Activated CD4-positive, alpha-beta T cell treated with anti-CD3 and anti-CD28 coated beads, Interleukin-2, amount 10 ng/mL, durations not matched to agents 24 days and 14 days (primary cell): Measurements from ENCODE around the gene UGT1A5. TPM values are rescaled to one million over a fixed set of nuclear protein-coding genes. Genes with fewer than 3 reads are reported as not detected.

Experiments used
- DNase-seq: peaks from one replicate; pipeline ENCODE4 v3.0.0; 2022
- H3K27ac Mint-ChIP-seq: one replicate; pipeline ENCODE4 v1.8.0; 2022; ENCODE audit warnings: mild to moderate bottlenecking, mixed read lengths
- H3K27me3 Mint-ChIP-seq: one replicate; pipeline ENCODE4 v1.8.0; 2022; ENCODE audit warnings: mixed read lengths
- H3K36me3 Mint-ChIP-seq: one replicate; pipeline ENCODE4 v1.8.0; 2022; ENCODE audit warnings: low read depth, mild to moderate bottlenecking, mixed read lengths
- H3K4me1 Mint-ChIP-seq: one replicate; pipeline ENCODE4 v1.8.0; 2021; ENCODE audit warnings: mixed read lengths
- H3K4me3 Mint-ChIP-seq: one replicate; pipeline ENCODE4 v1.8.0; 2022; ENCODE audit warnings: mild to moderate bottlenecking, moderate library complexity, mixed read lengths
- H3K9me3 Mint-ChIP-seq: one replicate; pipeline ENCODE4 v1.8.0; 2021; ENCODE audit warnings: mixed read lengths
- intact Hi-C: fragments of 100-400 bp; cut with micrococcal nuclease; formaldehyde crosslinking; loops from one replicate; pipeline ENCODE4 v1.15.1; 2023
- total RNA-seq: library from RNA; stranded (reverse); gene quantifications from 2 replicates; pipeline ENCODE4 v1.2.3, GENCODE V29; 2022

UGT1A5 gene
- total RNA-seq, 1 donor from 2014 or later = not detected

DNA sequence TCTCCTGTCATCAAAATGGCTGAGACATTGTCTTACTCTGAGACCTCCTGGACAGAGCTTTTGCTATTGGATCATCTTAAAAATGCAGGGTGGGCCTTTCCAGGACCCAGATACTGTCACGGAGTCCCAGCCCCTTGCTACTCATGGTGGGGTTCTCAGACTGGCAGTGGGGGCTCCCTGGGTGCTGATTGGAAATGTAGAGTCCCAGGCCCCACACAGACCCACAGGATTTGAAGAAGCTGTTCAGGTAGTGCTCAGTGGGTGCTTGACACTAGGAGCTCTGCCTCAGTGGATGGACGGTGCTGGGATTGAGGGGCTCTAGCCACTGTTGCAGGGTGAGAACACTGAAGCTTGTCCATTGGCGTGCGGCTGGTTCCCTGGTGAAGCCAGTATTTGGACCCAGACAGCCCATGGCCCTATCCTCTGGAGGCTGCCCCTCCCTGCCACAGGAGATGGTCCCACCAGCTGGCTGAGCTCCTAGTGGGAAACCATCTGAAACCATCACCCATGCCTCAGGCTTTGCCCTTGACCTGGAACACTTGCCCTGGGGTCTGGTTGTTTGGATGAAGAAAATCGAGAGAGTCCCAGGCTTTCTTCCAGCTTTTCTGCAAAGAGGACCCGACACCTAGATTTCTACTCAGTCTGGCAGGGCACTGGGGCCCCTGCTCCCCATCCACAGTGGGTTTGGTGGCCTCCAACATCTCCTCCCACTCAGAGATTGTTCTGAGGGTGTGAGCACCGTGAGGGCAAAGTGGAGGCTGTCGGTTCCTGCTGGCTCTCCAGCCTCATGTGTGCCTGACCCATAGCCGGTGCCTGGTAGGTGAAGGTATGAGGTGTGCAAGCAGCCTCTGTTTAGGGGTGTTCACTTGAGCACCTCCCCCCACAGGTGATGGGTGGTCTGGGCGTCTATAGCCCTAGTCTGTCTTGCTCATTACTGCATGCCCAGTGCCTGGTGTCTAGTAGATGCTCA, 95.5 kb downstream of the UGT1A5 start:
- Mint-ChIP-seq H3K27me3 (peaks cover 4% of the 10 kb centered on the region), H3K4me3 (no peak overlapping the region), H3K9me3 (no peaks in the 10 kb centered on the region), H3K4me1 (no peaks in the 10 kb centered on the region), H3K36me3 (no peaks in the 10 kb centered on the region), H3K27ac (no peak overlapping the region)
- intact Hi-C loops = no loop called here
- no peak for DNase-seq

DNA sequence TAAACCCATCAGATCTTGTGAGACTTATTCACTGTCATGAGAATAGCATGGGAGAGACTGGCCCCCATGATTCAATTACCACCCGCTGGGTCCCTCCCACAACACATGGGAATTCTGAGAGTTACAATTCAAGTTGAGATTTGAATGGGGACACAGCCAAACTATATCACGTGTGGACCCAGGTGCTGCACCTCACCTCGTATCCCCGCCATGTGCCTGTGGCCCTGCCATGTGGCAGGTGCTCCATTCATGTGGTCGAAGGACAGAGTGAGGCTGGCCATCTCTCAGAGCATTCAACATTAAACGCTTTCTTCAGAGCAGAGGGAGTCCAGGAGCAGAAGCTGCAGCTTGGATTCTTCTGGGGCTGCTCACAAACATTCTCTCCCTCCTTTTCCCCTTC, 97.7 kb downstream of the UGT1A5 start:
- Mint-ChIP-seq H3K36me3 (no peaks in the 10 kb centered on the region), H3K4me1 (no peaks in the 10 kb centered on the region), H3K4me3 (no peak overlapping the region), H3K27me3 (peaks cover 8% of the 10 kb centered on the region), H3K27ac (no peak overlapping the region), H3K9me3 (no peaks in the 10 kb centered on the region)
- no peak for DNase-seq
- intact Hi-C loops = no loop called here

DNA sequence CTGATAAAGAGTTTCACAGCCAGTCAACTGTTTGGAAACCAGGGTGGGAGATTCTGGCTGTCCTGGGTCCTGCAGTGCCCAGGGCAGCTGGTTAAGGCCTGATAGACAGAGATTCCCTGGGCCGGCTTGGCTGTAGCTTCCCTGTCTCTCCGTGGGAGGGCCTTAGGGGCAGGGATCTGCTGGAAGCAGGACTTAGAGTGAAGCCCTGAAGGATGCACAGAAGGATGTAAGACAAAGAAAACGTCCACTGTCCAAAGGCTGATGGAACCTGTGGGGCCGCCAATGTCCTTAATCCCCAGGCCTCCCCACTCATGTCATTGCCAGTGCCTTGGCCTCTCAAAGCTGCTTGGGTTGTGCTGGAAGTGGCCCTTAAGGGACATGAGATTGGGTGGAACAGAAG, 98.4 kb downstream of the UGT1A5 start:
- Mint-ChIP-seq H3K27me3 (peaks cover 9% of the 10 kb centered on the region), H3K4me3 (no peak overlapping the region), H3K36me3 (no peaks in the 10 kb centered on the region), H3K9me3 (no peaks in the 10 kb centered on the region), H3K4me1 (no peaks in the 10 kb centered on the region), H3K27ac (no peak overlapping the region)
- intact Hi-C loops = no loop called here
- no peak for DNase-seq

DNA sequence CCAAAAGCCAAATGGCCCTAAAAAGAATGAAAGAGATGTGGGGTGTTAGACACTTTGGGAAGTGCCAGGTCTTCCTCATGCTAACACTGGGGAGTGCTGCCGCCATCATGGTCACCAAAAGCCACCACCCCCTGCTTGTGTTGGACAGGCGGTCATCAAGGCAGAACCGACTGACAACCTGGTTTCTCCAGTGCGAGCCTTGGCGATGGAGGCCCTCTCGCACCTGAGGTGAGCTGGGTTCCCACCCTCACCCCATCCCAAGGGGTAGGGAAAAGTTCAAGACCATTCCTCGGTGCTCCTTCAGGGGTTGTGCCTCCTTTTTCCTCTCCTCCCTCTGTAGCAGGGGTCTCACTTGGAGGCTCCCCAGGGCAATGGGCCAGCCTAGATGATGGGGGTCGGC, 99.0 kb downstream of the UGT1A5 start:
- Mint-ChIP-seq H3K4me1 (no peaks in the 10 kb centered on the region), H3K4me3 (no peak overlapping the region), H3K27ac (no peak overlapping the region), H3K36me3 (no peaks in the 10 kb centered on the region), H3K27me3 (peaks cover 12% of the 10 kb centered on the region), H3K9me3 (no peaks in the 10 kb centered on the region)
- DNase-seq = no peak
- intact Hi-C loops = no loop called here

DNA sequence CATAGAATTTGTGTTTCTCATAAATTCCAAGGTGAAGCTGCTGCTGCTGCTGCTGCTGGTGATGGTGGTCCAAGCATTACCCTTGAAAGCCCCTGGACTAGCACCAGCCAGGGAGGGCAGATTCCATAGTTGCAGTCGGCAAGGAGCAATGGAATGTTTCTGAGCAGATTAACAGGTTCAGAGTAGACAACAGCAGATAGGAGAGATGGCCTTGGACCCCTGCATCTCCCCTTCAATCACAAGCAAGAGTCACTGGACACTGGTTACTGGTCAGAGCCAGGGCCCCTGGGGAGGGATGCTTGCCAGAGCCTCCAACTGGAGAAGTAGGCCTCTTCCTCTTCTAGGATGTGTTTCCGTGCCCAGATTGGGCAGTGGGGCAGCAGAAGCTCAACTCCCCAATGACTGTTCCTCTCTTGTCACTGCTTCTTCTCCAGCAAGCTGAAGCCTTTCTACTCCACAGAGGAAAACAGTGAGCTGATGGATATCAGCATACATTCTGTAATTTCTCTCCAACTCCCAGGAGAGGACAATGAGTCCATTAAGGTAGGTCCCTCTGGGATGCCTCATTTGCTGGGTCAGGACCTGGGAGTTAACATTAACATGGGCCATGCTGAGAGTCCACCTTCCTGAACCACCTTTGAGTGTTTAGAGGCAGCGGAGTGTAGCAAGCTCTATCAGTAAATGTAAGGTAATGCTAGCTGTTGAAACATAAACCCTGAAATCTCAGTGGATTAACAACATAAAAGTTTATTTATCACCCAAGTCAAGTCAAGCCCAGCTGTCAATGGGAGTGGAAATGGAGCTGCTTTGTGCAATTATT, 100.7 kb downstream of the UGT1A5 start:
- no peak for DNase-seq
- Mint-ChIP-seq H3K27me3 (peaks cover 12% of the 10 kb centered on the region), H3K36me3 (no peaks in the 10 kb centered on the region), H3K27ac (no peak overlapping the region), H3K4me1 (no peaks in the 10 kb centered on the region), H3K4me3 (no peak overlapping the region), H3K9me3 (no peaks in the 10 kb centered on the region)
- intact Hi-C loops = no loop called here

DNA sequence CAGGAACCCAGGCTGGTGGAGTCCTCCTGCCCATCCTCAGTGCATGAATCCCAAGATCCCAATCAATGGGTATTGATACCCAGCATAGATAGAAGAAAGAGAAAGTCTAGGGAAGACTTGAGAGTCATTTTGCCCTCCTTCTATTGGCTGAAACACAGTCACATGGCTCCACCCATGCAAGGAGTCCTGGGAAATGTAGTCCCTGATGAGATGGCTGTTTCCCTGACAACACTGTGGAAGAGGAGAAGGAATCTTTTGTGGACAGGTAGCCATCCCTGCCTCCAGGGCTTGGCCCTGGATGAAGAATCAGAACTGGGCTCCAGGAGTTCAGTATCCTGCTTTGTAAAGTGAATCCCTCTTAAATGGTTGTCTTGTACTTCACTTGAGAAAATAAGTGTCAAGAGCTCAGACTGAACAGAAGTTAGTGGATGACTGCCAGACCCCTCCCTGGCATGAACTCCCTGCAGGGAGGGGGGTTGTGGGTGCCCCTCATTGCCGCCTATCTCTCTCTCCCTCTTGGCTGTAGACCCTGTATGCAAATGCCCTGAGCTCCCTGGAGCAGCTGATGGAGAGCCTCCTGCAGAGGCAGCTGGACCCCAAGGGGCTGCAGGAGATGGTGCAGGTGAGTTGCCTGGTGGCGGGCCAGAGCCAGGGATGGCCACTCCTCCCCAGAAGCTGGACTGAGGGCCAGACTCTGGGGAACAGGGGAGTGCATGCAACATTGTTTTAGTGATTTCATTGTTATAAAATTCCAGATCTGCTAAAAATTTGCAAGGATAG, 101.5 kb downstream of the UGT1A5 start:
- Mint-ChIP-seq H3K9me3 (no peaks in the 10 kb centered on the region), H3K4me1 (no peaks in the 10 kb centered on the region), H3K4me3 (no peak overlapping the region), H3K36me3 (no peaks in the 10 kb centered on the region), H3K27me3 (peaks cover 12% of the 10 kb centered on the region), H3K27ac (no peak overlapping the region)
- intact Hi-C loops = no loop called here
- DNase-seq = no peak

DNA sequence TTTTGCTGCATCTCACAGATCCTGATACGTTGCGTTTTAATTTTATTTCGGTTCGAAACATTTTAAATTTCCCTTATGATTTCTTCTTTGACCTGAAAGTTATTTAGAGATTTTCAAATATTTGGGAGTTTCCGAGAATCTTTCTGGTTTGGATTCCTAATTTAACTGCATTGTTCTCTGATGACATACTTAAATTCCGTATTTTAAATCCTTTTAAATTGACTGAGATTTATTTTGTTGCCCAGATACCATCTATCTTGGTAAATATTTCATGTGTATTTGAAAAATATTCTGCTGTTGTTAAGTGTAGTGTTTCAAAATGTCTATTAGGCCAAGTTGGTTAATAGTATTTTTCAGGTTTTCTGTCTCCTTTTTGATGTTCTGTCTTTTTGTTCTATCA, 103.2 kb downstream of the UGT1A5 start:
- no peaks in the 10 kb centered on the region for H3K4me1 Mint-ChIP-seq
- DNase-seq = no peak
- no peaks in the 10 kb centered on the region for H3K36me3 Mint-ChIP-seq
- H3K4me3 Mint-ChIP-seq = no peak overlapping the region
- peaks cover 10% of the 10 kb centered on the region for H3K27me3 Mint-ChIP-seq
- no peak overlapping the region for H3K27ac Mint-ChIP-seq
- intact Hi-C loops = no loop called here
- no peaks in the 10 kb centered on the region for H3K9me3 Mint-ChIP-seq

DNA sequence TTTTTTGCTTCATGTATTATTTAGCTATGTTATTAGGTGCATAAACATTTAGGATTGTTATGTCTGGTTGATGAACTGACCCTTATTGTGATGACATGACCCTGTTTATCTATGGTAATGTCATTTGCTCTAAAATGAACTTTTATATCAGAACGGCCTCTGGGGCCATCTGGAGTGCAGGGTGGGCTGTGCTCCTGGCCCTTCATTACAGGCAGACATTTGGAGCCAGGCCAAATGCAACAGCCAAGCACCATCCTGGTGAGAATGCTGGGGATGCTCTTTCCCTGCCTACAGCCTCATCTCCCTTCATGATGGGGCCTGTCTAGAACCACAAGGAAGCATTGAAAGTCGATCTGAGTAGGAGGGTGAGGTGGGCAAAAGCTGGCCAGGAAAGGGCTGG, 103.6 kb downstream of the UGT1A5 start:
- intact Hi-C loops = no loop called here
- Mint-ChIP-seq H3K27ac (no peak overlapping the region), H3K27me3 (peaks cover 10% of the 10 kb centered on the region), H3K4me1 (no peaks in the 10 kb centered on the region), H3K36me3 (no peaks in the 10 kb centered on the region), H3K9me3 (no peaks in the 10 kb centered on the region), H3K4me3 (no peak overlapping the region)
- DNase-seq = no peak

DNA sequence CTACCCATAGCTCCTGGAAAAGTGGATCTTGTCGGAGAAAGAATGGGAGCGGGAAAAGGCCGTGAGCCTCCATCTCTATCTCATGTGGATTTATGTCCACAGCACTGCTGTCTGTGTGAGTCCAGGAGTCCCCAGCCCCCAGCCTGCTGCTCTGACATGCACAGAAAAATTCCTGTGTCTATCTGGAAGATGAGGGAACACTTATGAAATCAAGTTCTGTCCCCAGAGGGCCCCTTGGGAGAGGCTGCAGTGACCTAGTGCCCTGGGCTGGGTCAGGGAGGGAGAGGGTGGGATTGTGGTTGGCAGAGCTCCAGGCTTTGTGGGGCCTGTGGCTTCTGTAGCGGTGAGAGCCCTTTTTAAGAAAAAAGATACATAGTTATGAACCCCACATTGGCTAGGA, 104.1 kb downstream of the UGT1A5 start:
- Mint-ChIP-seq H3K36me3 (no peaks in the 10 kb centered on the region), H3K4me3 (no peak overlapping the region), H3K27ac (no peak overlapping the region), H3K4me1 (no peaks in the 10 kb centered on the region), H3K9me3 (no peaks in the 10 kb centered on the region), H3K27me3 (peaks cover 10% of the 10 kb centered on the region)
- intact Hi-C loops = no loop called here
- DNase-seq = no peak

DNA sequence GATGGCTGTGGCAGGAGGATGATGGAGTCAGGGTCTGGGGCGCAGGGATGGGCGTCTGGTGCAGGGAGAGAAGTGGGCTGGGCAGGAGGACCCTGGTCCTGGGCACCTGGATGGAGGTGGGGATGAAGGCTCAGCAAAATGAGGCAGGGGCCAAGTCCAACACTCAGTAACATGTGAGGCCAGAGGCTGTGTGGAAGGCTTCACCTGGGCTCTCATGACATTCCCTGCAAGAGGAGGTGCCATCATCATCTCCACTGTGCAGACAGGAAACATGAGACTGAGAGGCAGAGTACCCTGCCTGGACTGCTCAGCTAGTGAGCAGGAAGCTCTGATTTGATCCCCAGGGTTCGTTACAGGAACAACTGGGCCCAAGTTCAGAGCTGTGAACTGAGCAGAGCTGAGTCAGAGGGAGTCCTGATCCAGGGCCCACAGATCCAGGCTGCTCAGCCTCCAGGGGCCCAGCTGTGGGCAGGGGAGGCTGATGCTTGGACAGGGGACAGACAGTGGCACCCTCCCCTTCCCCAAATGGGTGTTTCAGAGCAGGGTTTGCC, 104.7 kb downstream of the UGT1A5 start:
- DNase-seq = no peak
- Mint-ChIP-seq H3K4me1 (no peaks in the 10 kb centered on the region), H3K36me3 (no peaks in the 10 kb centered on the region), H3K4me3 (no peak overlapping the region), H3K9me3 (no peaks in the 10 kb centered on the region), H3K27me3 (peaks cover 10% of the 10 kb centered on the region), H3K27ac (no peak overlapping the region)
- intact Hi-C loops = no loop called here

DNA sequence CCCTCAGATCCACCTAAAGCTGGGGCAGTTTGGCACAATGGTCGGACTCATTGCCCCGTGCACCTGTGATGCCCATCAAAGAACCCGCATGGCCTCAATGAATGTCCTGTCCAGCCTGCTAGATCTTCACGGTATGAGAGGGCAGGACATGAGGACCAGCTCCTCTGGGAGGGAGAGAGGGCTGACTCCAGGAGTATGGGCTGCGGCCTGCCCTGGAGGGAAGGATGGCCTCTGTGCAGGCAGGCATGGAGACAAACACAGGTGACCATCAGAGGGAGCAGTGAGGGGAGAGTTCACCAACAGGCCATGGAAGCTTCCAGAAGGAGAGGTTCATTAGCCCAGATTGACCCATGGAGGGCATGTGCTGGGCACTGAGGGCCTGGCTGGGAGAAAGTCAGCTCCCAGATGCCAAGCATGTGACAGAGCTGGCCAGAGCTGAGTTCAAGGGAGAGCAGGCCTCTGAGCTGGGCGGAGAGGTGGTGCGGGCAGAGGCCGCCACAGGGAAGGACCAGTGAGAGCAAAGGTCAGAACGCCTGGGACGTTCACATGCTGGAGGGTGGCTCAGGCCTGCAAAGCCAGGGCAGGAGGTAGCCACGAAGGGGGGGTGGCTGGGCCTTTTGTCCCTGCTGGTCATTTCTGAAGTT, 105.4 kb downstream of the UGT1A5 start:
- no peaks in the 10 kb centered on the region for H3K36me3 Mint-ChIP-seq
- DNase-seq = no peak
- intact Hi-C loops = no loop called here

DNA sequence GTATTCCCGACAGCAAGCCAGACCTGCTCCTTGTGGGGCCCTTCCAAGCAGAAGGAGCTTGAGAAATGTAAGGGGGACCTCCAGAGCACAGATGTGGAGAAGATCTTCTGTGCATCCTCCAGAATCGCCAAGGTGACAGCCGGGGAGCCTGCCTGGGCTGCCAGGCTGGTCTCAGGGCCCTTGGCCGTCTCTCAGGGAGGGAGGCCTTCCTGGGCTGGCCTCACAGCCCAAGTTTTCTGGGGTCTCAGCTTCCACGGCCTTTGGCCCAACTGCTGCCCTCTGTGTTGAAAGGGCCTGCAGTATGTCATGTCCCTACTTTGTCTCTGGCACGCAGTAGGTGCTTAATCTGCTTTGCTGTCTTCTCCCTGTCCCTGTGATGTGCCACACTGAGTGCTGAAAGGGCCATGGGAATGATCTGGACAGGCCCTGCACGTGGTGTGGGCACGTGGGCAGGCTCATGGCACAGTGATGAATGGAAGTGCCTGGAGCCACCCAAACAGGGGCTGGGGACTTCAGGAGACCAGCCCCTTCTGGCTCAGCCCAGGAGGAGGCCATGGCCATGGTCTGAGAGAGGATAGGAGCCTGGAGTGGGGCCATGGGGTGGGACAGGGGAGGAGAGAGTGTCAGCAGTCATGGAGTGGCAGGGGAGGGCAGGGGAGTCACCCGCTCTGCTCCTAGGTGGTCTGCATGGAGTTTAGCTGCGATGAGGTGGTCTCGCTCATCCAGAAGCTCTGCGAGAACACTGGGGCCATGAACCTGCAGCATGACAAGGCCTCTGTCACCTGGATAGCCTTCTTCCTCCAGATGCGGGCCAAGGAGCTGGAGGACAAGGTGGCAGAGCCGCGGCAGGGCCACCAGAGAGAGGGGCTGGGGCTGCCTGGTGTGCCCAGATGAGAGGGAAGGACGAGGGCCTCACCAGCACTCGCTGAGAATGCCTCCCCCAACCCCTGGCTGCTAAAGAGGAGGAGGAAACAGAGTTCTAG, 106.2 kb downstream of the UGT1A5 start:
- Mint-ChIP-seq H3K27me3 (peaks cover 8% of the 10 kb centered on the region), H3K9me3 (no peaks in the 10 kb centered on the region), H3K4me3 (no peak overlapping the region), H3K27ac (no peak overlapping the region), H3K4me1 (no peaks in the 10 kb centered on the region), H3K36me3 (no peaks in the 10 kb centered on the region)
- intact Hi-C loops = no loop called here
- DNase-seq = no peak

More for the DNA sequence above, 105.4 kb downstream of the UGT1A5 start:
- Mint-ChIP-seq H3K27ac (no peak overlapping the region), H3K27me3 (peaks cover 10% of the 10 kb centered on the region), H3K4me3 (no peak overlapping the region), H3K4me1 (no peaks in the 10 kb centered on the region), H3K9me3 (no peaks in the 10 kb centered on the region)
